Measurements from ENCODE around the gene UCHL5. TPM values are rescaled to one million over a fixed set of nuclear protein-coding genes. Genes with fewer than 3 reads are reported as not detected.

The UCHL5 gene
- total and polyA plus RNA-seq, 4 donors: 14.5 to 29.7 (median 21.6) TPM

- no peak for TF ChIP-seq MAX (IDR thresholded peaks at IDR 0.05)
- no peak for TF ChIP-seq EGR1 (IDR thresholded peaks at IDR 0.05; ENCODE audit: low read depth in 2 of 2)
- peak in 1 of 2 donors; percentile 23 for TF ChIP-seq RAD21 (IDR thresholded peaks at IDR 0.05)
- TF ChIP-seq CTCF (IDR thresholded peaks at IDR 0.05; ENCODE audit: low read depth, low read length, missing input control): no peak
- no peak for TF ChIP-seq FOXA1 (IDR thresholded peaks at IDR 0.05)
- TF ChIP-seq TAF1 (conservative IDR thresholded peaks at IDR 0.05): no peak
- WGBS: under 1% methylated on average over 24 of the region's 24 CpGs
- H3K4me1 ChIP-seq (ENCODE audit: control insufficient read depth in 4 of 4, insufficient read depth in 4 of 4, low read length in 3 of 4): peaks cover 0 to 19% (median 9%) of the 10 kb centered on the region in 4 donors
- peak overlapping the region; percentile 93 to 96 for H3K27ac ChIP-seq (ENCODE audit: low read depth in 1 of 2, low read length in 2 of 2)
- H3K4me3 ChIP-seq (ENCODE audit: low read depth in 1 of 3, low read length in 3 of 3): peak overlapping the region; percentile 87 to 91 (median 90)
- no peaks in the 10 kb centered on the region for H3K9me3 ChIP-seq (ENCODE audit: control insufficient read depth in 4 of 4, low read length in 3 of 4)
- H3K27me3 ChIP-seq (ENCODE audit: control insufficient read depth in 4 of 4, insufficient read depth in 4 of 4, low read length in 3 of 4): no peaks in the 10 kb centered on the region
- DNase-seq (ENCODE audit: low spot score): peak; percentile 50
- peak overlapping the region; percentile 94 for H3K9ac ChIP-seq (ENCODE audit: low read depth in 1 of 2, low read length in 2 of 2)
- peaks cover 1 to 10% (median 8%) of the 10 kb centered on the region in 4 donors for H3K36me3 ChIP-seq (ENCODE audit: control insufficient read depth in 4 of 4, insufficient read depth in 3 of 4, low read depth in 1 of 4, low read length in 3 of 4)
Measured at GRCh38 chr1:193104502-193104906, 45.3 kb upstream of the UCHL5 start.

GRCh38 chr1:193103759-193104501 is 44.8 kb upstream of the UCHL5 start:
- Histone ChIP-seq H3K4me3 (ENCODE audit: low read depth in 1 of 3, low read length in 3 of 3) (peak overlapping the region; percentile 87 to 91 (median 90)), H3K9ac (ENCODE audit: low read depth in 1 of 2, low read length in 2 of 2) (peak overlapping the region; percentile 94), H3K27me3 (ENCODE audit: control insufficient read depth in 4 of 4, insufficient read depth in 4 of 4, low read length in 3 of 4) (no peaks in the 10 kb centered on the region), H3K9me3 (ENCODE audit: control insufficient read depth in 4 of 4, low read length in 3 of 4) (no peaks in the 10 kb centered on the region), H3K4me1 (ENCODE audit: control insufficient read depth in 4 of 4, insufficient read depth in 4 of 4, low read length in 3 of 4) (peaks cover 0 to 19% (median 9%) of the 10 kb centered on the region in 4 donors), H3K36me3 (ENCODE audit: control insufficient read depth in 4 of 4, insufficient read depth in 3 of 4, low read depth in 1 of 4, low read length in 3 of 4) (peaks cover 5 to 15% (median 13%) of the 10 kb centered on the region in 4 donors), H3K27ac (ENCODE audit: low read depth in 1 of 2, low read length in 2 of 2) (peak overlapping the region; percentile 93 to 96)
- DNase-seq (ENCODE audit: low spot score): no peak
- TF ChIP-seq MAX (IDR thresholded peaks at IDR 0.05) (no peak), HNF4A (conservative IDR thresholded peaks at IDR 0.05) (no peak), TAF1 (conservative IDR thresholded peaks at IDR 0.05) (no peak), HNF4G (IDR thresholded peaks at IDR 0.05) (no peak), YY1 (IDR thresholded peaks at IDR 0.05) (no peak), NR2F2 (IDR thresholded peaks at IDR 0.05) (no peak), EGR1 (IDR thresholded peaks at IDR 0.05; ENCODE audit: low read depth in 2 of 2) (no peak), ZBTB33 (IDR thresholded peaks at IDR 0.05) (no peak), JUND (IDR thresholded peaks at IDR 0.05) (no peak), CTCF (IDR thresholded peaks at IDR 0.05; ENCODE audit: low read depth, low read length, missing input control) (no peak), ATF3 (IDR thresholded peaks at IDR 0.05) (no peak), FOXA2 (IDR thresholded peaks at IDR 0.05) (no peak), GABPA (IDR thresholded peaks at IDR 0.05 in 1 of 2, conservative IDR thresholded peaks at IDR 0.05 in 1 of 2) (no peak), REST (IDR thresholded peaks at IDR 0.05) (no peak), SP1 (IDR thresholded peaks at IDR 0.05) (no peak)
- 35% methylated on average over 9 of the region's 9 CpGs for WGBS
